ENCODE results near the gene AP3D1. TPM values are rescaled to one million over a fixed set of nuclear protein-coding genes. Genes with fewer than 3 reads are reported as not detected.
"Not testable (repeated sequence)": the region's sequence is repeated elsewhere in the genome, so short reads cannot be mapped to it uniquely, and the experiment has no call there.

AP3D1 gene
- total RNA-seq, 2 experiments from 2014 or later, result 41.8 to 41.9 TPM

GRCh38 chr19:2089001-2089711, 62.2 kb downstream of the AP3D1 start:
- Mint-ChIP-seq H3K9me3 (no peaks in the 10 kb centered on the region), H3K27me3 (no peaks in the 10 kb centered on the region), H3K36me3 (ENCODE audit: low read depth) (peaks cover 30% of the 10 kb centered on the region), H3K27ac (peak overlapping the region; percentile 97), H3K4me1 (ENCODE audit: low read depth) (peaks cover 64% of the 10 kb centered on the region), H3K4me3 (peak overlapping the region; percentile 58)
- intact Hi-C loops (cut with DNase I, micrococcal nuclease), result loop anchor here in 1 of 2 experiments (5.0 kb wide), 1 partner anchor 207 kb away; no protein-coding TSS in a partner anchor
- no peak for TF ChIP-seq CTCF (IDR thresholded peaks at IDR 0.05)
- Histone ChIP-seq H3K9me3 (ENCODE audit: control insufficient read depth in 1 of 2, insufficient read depth in 1 of 2, low read length in 2 of 2) (no peaks in the 10 kb centered on the region), H3K4me1 (ENCODE audit: insufficient read depth, low read length) (peaks cover 88% of the 10 kb centered on the region), H3K27me3 (ENCODE audit: control insufficient read depth in 1 of 2, insufficient read depth in 2 of 2, low read length in 2 of 2) (no peaks in the 10 kb centered on the region), H3K4me3 (ENCODE audit: low read length) (no peak overlapping the region), H3K36me3 (ENCODE audit: insufficient read depth, low read length) (peaks cover 15% of the 10 kb centered on the region), H3K27ac (ENCODE audit: low read depth in 1 of 2, low read length in 2 of 2) (peak overlapping the region; percentile 62 to 66)
- DNase-seq (peak in 2 of 14 experiments; percentile 25 to 43), ATAC-seq (ENCODE audit: poor library complexity) (no peak)
- ChIA-PET CTCF (no interaction called here), POLR2A (interaction anchor here (0.8 to 1.5 kb wide), 4 partner anchors 11 to 57 kb away, joined by 3 to 5 read pairs (median 3); no protein-coding TSS in a partner anchor)

GRCh38 chr19:2087621-2088100, 63.7 kb downstream of the AP3D1 start:
- H3K9me3 Mint-ChIP-seq, result no peaks in the 10 kb centered on the region
- peak overlapping the region; percentile 22 for H3K4me3 ChIP-seq (ENCODE audit: low read length)
- H3K36me3 ChIP-seq (ENCODE audit: insufficient read depth, low read length), result peaks cover 4% of the 10 kb centered on the region
- H3K27ac Mint-ChIP-seq, result peak overlapping the region; percentile 97
- H3K27me3 ChIP-seq (ENCODE audit: control insufficient read depth in 1 of 2, insufficient read depth in 2 of 2, low read length in 2 of 2), result no peaks in the 10 kb centered on the region
- peaks cover 43% of the 10 kb centered on the region for H3K36me3 Mint-ChIP-seq (ENCODE audit: low read depth)
- H3K27ac ChIP-seq (ENCODE audit: low read depth in 1 of 2, low read length in 2 of 2), result peak overlapping the region; percentile 14 to 98
- TF ChIP-seq CTCF (IDR thresholded peaks at IDR 0.05), result no peak
- ChIA-PET CTCF (interaction anchor here (0.6 to 1.7 kb wide), 7 partner anchors 8 to 1388 kb away, joined by 3 to 5 read pairs (median 3); partner anchors contain the start of gene IZUMO4), POLR2A (interaction anchor here (0.7 to 6.9 kb wide), 7 partner anchors 7 to 68 kb away, joined by 3 to 153 read pairs (median 4); partner anchors contain the start of genes IZUMO4 and MOB3A)
- no peak for ATAC-seq (ENCODE audit: poor library complexity)
- peak in 4 of 14 experiments; percentile 24 to 67 (median 65) for DNase-seq
- H3K27me3 Mint-ChIP-seq, result no peaks in the 10 kb centered on the region
- H3K9me3 ChIP-seq (ENCODE audit: control insufficient read depth in 1 of 2, insufficient read depth in 1 of 2, low read length in 2 of 2), result no peaks in the 10 kb centered on the region
- H3K4me3 Mint-ChIP-seq, result peak overlapping the region; percentile 75
- peaks cover 84% of the 10 kb centered on the region for H3K4me1 ChIP-seq (ENCODE audit: insufficient read depth, low read length)
- H3K4me1 Mint-ChIP-seq (ENCODE audit: low read depth), result peaks cover 65% of the 10 kb centered on the region
- intact Hi-C loops (cut with DNase I, micrococcal nuclease), result loop anchor here in 1 of 2 experiments (5.0 kb wide), 1 partner anchor 205 kb away; no protein-coding TSS in a partner anchor

- peaks cover 50% of the 10 kb centered on the region for H3K36me3 Mint-ChIP-seq (ENCODE audit: low read depth)
- peak in 4 of 14 experiments; percentile 23 to 51 (median 48) for DNase-seq
- H3K27ac ChIP-seq (ENCODE audit: low read depth in 1 of 2, low read length in 2 of 2), result peak overlapping the region; percentile 29 to 98
- ATAC-seq (ENCODE audit: poor library complexity), result peak; percentile 3
- H3K27ac Mint-ChIP-seq, result peak overlapping the region; percentile 97
- H3K4me1 ChIP-seq (ENCODE audit: insufficient read depth, low read length), result peaks cover 84% of the 10 kb centered on the region
- H3K36me3 ChIP-seq (ENCODE audit: insufficient read depth, low read length); H3K27me3 ChIP-seq (ENCODE audit: control insufficient read depth in 1 of 2, insufficient read depth in 2 of 2, low read length in 2 of 2); H3K9me3 ChIP-seq (ENCODE audit: control insufficient read depth in 1 of 2, insufficient read depth in 1 of 2, low read length in 2 of 2); H3K9me3 Mint-ChIP-seq; H3K27me3 Mint-ChIP-seq: not testable (repeated sequence)
- peak overlapping the region; percentile 75 for H3K4me3 Mint-ChIP-seq
- peak overlapping the region; percentile 22 for H3K4me3 ChIP-seq (ENCODE audit: low read length)
- ChIA-PET CTCF (interaction anchor here (0.6 to 1.7 kb wide), 7 partner anchors 9 to 1387 kb away, joined by 3 to 7 read pairs (median 3); partner anchors contain the start of genes IZUMO4 and MOB3A), POLR2A (interaction anchor here (0.7 to 6.9 kb wide), 7 partner anchors 8 to 67 kb away, joined by 3 to 153 read pairs (median 4); partner anchors contain the start of genes IZUMO4 and MOB3A)
- intact Hi-C loops (cut with DNase I, micrococcal nuclease), result loop anchor here in 1 of 2 experiments (5.0 kb wide), 1 partner anchor 205 kb away; no protein-coding TSS in a partner anchor
- peaks cover 72% of the 10 kb centered on the region for H3K4me1 Mint-ChIP-seq (ENCODE audit: low read depth)
These were observed 64.4 kb downstream of the AP3D1 start for GRCh38 chr19:2086695-2087620.
